Endothelial cell of umbilical vein (primary cell): ENCODE measurements around the gene C6orf132.

ENCODE experiments used
- CTCF ChIP-seq, 2 donors: IDR thresholded peaks; 1 replicate in 1 of 2; 2 replicates in 1 of 2; pipeline ENCODE4 v1.5.1; 2011; ENCODE audit warnings: low read length in 2 of 2, mild to moderate bottlenecking in 2 of 2, moderate library complexity in 2 of 2, control low read depth in 1 of 2, inconsistent platforms in 1 of 2, low read depth in 1 of 2; ENCODE audit not compliant: insufficient read depth in 1 of 2; ENCODE audit errors: extremely low read depth in 1 of 2
- POLR2A ChIP-seq: IDR thresholded peaks from 2 replicates; pipeline ENCODE4 v1.6.1; 2012; ENCODE audit warnings: low read depth, mild to moderate bottlenecking, control low read depth, low read length

- TF ChIP-seq CTCF (IDR thresholded peaks at IDR 0.05; ENCODE audit: extremely low read depth in 1 of 2, insufficient read depth in 1 of 2, low read depth in 1 of 2, low read length in 2 of 2) (no peak), POLR2A (no peak)
Observed at GRCh38 chr6:42066156-42066675, 76.2 kb downstream of the C6orf132 start.
